ENCODE results near the gene OTOF. TPM values are rescaled to one million over a fixed set of nuclear protein-coding genes. Genes with fewer than 3 reads are reported as not detected.

OTOF gene
- polyA plus RNA-seq, 1 of the 3 experiments (the other 2 are of a cell fraction), result not detected

GRCh38 chr2:26510344-26510973 is 32.5 kb upstream of the OTOF start:
- no peaks in the 10 kb centered on the region for H3K79me2 ChIP-seq (ENCODE audit: insufficient read depth)
- POLR2A ChIA-PET, result no interaction called here
- H4K20me1 ChIP-seq (ENCODE audit: insufficient read depth), result no peaks in the 10 kb centered on the region
- no peak overlapping the region for H3K9ac ChIP-seq
- no peaks in the 10 kb centered on the region for H3K9me3 ChIP-seq
- WGBS (ENCODE audit: low lambda C conversion rate), result 58% methylated on average over 21 of the region's 21 CpGs
- H3K9me2 ChIP-seq, result no peaks in the 10 kb centered on the region
- H3K4me2 ChIP-seq, result no peak overlapping the region
- H3K36me3 ChIP-seq (replicated peaks in 1 of 2; ENCODE audit: control insufficient read depth in 1 of 2, insufficient read depth in 2 of 2, low read length in 1 of 2), result no peaks in the 10 kb centered on the region
- no peak overlapping the region for H3K27ac ChIP-seq (ENCODE audit: low read depth in 2 of 2, low read length in 1 of 2)
- H3K4me3 ChIP-seq (ENCODE audit: low read depth in 2 of 2, low read length in 1 of 2), result no peak overlapping the region
- H3K4me1 ChIP-seq (ENCODE audit: control insufficient read depth in 1 of 2, insufficient read depth in 2 of 2, low read depth in 1 of 2, low read length in 1 of 2), result no peaks in the 10 kb centered on the region
- peaks cover 26% of the 10 kb centered on the region; the same call in 1 of the 2 replicates for H3K27me3 ChIP-seq (ENCODE audit: insufficient read depth)
- no peak for DNase-seq
- no peak overlapping the region for H2AFZ ChIP-seq (ENCODE audit: low read depth)
- CTCF ChIA-PET, result interaction anchor here (0.8 to 2.4 kb wide), 6 partner anchors 11 to 234 kb away, joined by 3 to 10 read pairs (median 4); no protein-coding TSS in a partner anchor
- no peak for TF ChIP-seq RFX5 (IDR thresholded peaks at IDR 0.05; ENCODE audit: low read length)
- TF ChIP-seq FOSL2 (IDR thresholded peaks at IDR 0.05; ENCODE audit: borderline replicate concordance, low read depth), result no peak
- no peak for TF ChIP-seq JUND (IDR thresholded peaks at IDR 0.05)
- TF ChIP-seq RCOR1 (IDR thresholded peaks at IDR 0.05; ENCODE audit: low read length), result no peak
- no peak for TF ChIP-seq RAD21 (IDR thresholded peaks at IDR 0.05; ENCODE audit: low read length)
- TF ChIP-seq YY1 (IDR thresholded peaks at IDR 0.05; ENCODE audit: low read depth), result no peak
- no peak for TF ChIP-seq CHD2 (IDR thresholded peaks at IDR 0.05; ENCODE audit: low read length, partially characterized antibody)
- TF ChIP-seq, protein P1, sequence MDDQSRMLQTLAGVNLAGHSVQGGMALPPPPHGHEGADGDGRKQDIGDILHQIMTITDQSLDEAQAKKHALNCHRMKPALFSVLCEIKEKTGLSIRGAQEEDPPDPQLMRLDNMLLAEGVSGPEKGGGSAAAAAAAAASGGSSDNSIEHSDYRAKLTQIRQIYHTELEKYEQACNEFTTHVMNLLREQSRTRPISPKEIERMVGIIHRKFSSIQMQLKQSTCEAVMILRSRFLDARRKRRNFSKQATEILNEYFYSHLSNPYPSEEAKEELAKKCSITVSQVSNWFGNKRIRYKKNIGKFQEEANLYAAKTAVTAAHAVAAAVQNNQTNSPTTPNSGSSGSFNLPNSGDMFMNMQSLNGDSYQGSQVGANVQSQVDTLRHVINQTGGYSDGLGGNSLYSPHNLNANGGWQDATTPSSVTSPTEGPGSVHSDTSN (IDR thresholded peaks at IDR 0.05), result no peak
- no peak for TF ChIP-seq CTCF (IDR thresholded peaks at IDR 0.05)
- TF ChIP-seq SIN3A (IDR thresholded peaks at IDR 0.05; ENCODE audit: borderline replicate concordance, low read depth, low read length), result no peak
- TF ChIP-seq TAF1 (IDR thresholded peaks at IDR 0.05; ENCODE audit: borderline replicate concordance, low read depth, low read length), result no peak
- TF ChIP-seq TCF12 (IDR thresholded peaks at IDR 0.05), result no peak
- no peak for TF ChIP-seq SMC3 (IDR thresholded peaks at IDR 0.05; ENCODE audit: low read depth, low read length)
- TF ChIP-seq POLR2AphosphoS5 (IDR thresholded peaks at IDR 0.05; ENCODE audit: low read depth, low read length), result no peak
- TF ChIP-seq USF2 (IDR thresholded peaks at IDR 0.05; ENCODE audit: borderline replicate concordance, low read depth, low read length), result no peak
- TF ChIP-seq, protein P2, sequence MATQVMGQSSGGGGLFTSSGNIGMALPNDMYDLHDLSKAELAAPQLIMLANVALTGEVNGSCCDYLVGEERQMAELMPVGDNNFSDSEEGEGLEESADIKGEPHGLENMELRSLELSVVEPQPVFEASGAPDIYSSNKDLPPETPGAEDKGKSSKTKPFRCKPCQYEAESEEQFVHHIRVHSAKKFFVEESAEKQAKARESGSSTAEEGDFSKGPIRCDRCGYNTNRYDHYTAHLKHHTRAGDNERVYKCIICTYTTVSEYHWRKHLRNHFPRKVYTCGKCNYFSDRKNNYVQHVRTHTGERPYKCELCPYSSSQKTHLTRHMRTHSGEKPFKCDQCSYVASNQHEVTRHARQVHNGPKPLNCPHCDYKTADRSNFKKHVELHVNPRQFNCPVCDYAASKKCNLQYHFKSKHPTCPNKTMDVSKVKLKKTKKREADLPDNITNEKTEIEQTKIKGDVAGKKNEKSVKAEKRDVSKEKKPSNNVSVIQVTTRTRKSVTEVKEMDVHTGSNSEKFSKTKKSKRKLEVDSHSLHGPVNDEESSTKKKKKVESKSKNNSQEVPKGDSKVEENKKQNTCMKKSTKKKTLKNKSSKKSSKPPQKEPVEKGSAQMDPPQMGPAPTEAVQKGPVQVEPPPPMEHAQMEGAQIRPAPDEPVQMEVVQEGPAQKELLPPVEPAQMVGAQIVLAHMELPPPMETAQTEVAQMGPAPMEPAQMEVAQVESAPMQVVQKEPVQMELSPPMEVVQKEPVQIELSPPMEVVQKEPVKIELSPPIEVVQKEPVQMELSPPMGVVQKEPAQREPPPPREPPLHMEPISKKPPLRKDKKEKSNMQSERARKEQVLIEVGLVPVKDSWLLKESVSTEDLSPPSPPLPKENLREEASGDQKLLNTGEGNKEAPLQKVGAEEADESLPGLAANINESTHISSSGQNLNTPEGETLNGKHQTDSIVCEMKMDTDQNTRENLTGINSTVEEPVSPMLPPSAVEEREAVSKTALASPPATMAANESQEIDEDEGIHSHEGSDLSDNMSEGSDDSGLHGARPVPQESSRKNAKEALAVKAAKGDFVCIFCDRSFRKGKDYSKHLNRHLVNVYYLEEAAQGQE (IDR thresholded peaks at IDR 0.05; ENCODE audit: low read depth, low read length), result no peak
- H3F3A ChIP-seq (replicated peaks; ENCODE audit: insufficient read depth), result no peaks in the 10 kb centered on the region

Measured in SK-N-SH (cell line).